HG03064 (cell line): ENCODE measurements around the gene ADH7.
"Not testable (repeated sequence)": the region's sequence is repeated elsewhere in the genome, so short reads cannot be mapped to it uniquely, and the experiment has no call there.

ENCODE experiments used
- ATAC-seq: cut with Tn5 transposase; IDR thresholded peaks from one replicate; pipeline ENCODE4 v1.9.1; 2021; ENCODE audit warnings: low read depth; ENCODE audit not compliant: unreplicated experiment

The ADH7 gene

GRCh38 chr4:99382745-99383360 lies 52.3 kb downstream of the ADH7 start:
- ATAC-seq: no peak

GRCh38 chr4:99381588-99382175 lies 53.5 kb downstream of the ADH7 start:
- no peak for ATAC-seq

GRCh38 chr4:99379571-99379970 lies 55.6 kb downstream of the ADH7 start:
- no peak for ATAC-seq

DNA sequence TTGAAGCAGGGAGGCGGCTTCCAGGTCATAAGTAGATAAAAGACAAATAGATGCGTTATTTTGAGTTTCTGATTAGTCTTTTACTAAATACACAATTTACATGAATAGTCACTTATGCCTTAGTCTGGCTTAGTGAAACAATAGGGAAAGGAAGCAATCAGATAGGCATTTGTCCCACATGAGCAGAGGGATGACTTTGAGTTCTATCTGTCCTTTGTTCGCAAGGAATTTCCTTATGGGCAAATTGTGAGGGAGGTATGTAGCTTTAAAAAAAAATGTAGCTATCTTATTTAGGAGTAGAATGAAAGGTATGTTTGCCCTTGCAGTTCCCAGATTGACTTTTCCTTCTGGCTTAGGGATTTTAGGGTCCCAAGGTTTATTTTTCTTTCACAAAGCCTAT lies 56.3 kb downstream of the ADH7 start:
- no peak for ATAC-seq

- ATAC-seq: not testable (repeated sequence)
These were observed 57.8 kb downstream of the ADH7 start for GRCh38 chr4:99377341-99377740.

DNA sequence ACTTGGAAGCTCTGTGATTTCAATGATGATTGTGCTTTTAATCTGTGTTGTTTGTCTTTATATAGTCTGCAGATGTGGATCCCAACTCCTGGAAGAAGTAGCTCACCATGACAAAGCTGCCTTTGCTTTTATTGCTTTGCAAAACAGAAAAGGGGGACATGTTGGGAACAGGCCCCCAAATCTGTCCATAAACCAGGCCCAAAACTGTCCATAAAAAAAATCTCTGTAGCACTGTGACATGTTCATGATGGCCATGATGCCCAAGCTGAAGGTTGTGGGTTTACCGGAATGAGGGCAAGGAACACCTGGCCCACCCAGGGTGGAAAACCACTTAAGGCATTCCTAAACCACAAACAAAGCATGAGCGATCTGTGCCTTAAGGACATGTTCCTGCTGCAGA lies 62.7 kb downstream of the ADH7 start:
- ATAC-seq: not testable (repeated sequence)

DNA sequence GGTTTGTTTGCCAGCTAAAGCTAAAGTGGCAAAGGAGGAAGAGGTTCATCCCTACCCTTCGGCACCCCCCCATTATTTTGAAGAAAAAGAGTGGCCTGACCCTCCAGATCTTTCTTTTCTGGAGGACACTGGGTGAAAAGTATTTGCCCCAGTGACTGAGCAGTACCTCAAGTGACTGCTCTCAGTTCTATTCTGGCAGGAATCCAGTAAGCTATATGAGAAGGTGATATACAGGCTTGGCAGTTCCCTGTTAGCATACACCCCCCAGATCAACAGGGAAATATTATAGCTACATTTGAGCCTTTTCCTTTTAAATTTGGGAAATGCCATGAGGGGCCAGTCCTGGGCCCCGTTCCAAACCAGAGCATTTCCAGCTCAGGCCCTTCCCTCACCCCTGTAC lies 67.3 kb downstream of the ADH7 start:
- not testable (repeated sequence) for ATAC-seq

GRCh38 chr4:99366491-99366890 lies 68.7 kb downstream of the ADH7 start:
- ATAC-seq: no peak

DNA sequence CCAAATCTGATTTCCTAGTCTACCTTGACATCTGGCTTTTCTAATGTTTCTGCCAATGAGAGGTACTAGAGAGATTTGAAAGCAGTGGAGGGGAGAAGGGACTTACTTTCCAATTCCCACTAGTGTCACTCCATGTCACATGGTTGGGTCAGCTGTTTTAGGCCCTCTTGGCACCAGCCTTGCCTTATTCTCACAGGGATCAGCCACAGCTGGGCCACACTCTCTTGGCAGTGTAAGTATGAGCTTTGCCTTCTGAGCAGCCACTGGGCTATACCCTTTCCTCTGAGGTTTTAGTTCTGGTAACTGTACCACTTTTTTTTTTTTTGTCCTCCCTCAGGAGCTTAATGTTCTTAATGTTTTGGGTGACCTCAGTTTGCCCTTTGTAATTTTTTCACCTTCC lies 72.4 kb downstream of the ADH7 start:
- no peak for ATAC-seq
